Measurements from ENCODE around the gene MEIKIN. TPM values are rescaled to one million over a fixed set of nuclear protein-coding genes. Genes with fewer than 3 reads are reported as not detected.
A peak's percentile ranks its signal among the peaks of the same experiment; 100 is the strongest.

MEIKIN gene
- total and polyA plus RNA-seq, 2 of the 13 experiments (the other 11 are each of a cell fraction or from before 2014, with no cell fraction given): not detected

- TF ChIP-seq CERS6 (CRISPR knock-in tag; IDR thresholded peaks at IDR 0.05) (no peak), POLR2AphosphoS5 (IDR thresholded peaks at IDR 0.05; ENCODE audit: low read depth, low read length) (no peak), RXRA (CRISPR knock-in tag; IDR thresholded peaks at IDR 0.05) (peak; percentile 17; the same call in 1 of the 2 replicates), ZNF30 (CRISPR knock-in tag; IDR thresholded peaks at IDR 0.05) (no peak), ZNF280D (CRISPR knock-in tag; IDR thresholded peaks at IDR 0.05) (no peak), SUZ12 (IDR thresholded peaks at IDR 0.05; ENCODE audit: low read depth, low read length) (no peak), NFATC3 (CRISPR knock-in tag; IDR thresholded peaks at IDR 0.05) (no peak)
- TF ChIP-seq, protein P1, sequence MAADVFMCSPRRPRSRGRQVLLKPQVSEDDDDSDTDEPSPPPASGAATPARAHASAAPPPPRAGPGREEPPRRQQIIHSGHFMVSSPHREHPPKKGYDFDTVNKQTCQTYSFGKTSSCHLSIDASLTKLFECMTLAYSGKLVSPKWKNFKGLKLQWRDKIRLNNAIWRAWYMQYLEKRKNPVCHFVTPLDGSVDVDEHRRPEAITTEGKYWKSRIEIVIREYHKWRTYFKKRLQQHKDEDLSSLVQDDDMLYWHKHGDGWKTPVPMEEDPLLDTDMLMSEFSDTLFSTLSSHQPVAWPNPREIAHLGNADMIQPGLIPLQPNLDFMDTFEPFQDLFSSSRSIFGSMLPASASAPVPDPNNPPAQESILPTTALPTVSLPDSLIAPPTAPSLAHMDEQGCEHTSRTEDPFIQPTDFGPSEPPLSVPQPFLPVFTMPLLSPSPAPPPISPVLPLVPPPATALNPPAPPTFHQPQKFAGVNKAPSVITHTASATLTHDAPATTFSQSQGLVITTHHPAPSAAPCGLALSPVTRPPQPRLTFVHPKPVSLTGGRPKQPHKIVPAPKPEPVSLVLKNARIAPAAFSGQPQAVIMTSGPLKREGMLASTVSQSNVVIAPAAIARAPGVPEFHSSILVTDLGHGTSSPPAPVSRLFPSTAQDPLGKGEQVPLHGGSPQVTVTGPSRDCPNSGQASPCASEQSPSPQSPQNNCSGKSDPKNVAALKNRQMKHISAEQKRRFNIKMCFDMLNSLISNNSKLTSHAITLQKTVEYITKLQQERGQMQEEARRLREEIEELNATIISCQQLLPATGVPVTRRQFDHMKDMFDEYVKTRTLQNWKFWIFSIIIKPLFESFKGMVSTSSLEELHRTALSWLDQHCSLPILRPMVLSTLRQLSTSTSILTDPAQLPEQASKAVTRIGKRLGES (CRISPR knock-in tag; IDR thresholded peaks at IDR 0.05; ENCODE audit: borderline replicate concordance): no peak
- TF ChIP-seq, protein P2, sequence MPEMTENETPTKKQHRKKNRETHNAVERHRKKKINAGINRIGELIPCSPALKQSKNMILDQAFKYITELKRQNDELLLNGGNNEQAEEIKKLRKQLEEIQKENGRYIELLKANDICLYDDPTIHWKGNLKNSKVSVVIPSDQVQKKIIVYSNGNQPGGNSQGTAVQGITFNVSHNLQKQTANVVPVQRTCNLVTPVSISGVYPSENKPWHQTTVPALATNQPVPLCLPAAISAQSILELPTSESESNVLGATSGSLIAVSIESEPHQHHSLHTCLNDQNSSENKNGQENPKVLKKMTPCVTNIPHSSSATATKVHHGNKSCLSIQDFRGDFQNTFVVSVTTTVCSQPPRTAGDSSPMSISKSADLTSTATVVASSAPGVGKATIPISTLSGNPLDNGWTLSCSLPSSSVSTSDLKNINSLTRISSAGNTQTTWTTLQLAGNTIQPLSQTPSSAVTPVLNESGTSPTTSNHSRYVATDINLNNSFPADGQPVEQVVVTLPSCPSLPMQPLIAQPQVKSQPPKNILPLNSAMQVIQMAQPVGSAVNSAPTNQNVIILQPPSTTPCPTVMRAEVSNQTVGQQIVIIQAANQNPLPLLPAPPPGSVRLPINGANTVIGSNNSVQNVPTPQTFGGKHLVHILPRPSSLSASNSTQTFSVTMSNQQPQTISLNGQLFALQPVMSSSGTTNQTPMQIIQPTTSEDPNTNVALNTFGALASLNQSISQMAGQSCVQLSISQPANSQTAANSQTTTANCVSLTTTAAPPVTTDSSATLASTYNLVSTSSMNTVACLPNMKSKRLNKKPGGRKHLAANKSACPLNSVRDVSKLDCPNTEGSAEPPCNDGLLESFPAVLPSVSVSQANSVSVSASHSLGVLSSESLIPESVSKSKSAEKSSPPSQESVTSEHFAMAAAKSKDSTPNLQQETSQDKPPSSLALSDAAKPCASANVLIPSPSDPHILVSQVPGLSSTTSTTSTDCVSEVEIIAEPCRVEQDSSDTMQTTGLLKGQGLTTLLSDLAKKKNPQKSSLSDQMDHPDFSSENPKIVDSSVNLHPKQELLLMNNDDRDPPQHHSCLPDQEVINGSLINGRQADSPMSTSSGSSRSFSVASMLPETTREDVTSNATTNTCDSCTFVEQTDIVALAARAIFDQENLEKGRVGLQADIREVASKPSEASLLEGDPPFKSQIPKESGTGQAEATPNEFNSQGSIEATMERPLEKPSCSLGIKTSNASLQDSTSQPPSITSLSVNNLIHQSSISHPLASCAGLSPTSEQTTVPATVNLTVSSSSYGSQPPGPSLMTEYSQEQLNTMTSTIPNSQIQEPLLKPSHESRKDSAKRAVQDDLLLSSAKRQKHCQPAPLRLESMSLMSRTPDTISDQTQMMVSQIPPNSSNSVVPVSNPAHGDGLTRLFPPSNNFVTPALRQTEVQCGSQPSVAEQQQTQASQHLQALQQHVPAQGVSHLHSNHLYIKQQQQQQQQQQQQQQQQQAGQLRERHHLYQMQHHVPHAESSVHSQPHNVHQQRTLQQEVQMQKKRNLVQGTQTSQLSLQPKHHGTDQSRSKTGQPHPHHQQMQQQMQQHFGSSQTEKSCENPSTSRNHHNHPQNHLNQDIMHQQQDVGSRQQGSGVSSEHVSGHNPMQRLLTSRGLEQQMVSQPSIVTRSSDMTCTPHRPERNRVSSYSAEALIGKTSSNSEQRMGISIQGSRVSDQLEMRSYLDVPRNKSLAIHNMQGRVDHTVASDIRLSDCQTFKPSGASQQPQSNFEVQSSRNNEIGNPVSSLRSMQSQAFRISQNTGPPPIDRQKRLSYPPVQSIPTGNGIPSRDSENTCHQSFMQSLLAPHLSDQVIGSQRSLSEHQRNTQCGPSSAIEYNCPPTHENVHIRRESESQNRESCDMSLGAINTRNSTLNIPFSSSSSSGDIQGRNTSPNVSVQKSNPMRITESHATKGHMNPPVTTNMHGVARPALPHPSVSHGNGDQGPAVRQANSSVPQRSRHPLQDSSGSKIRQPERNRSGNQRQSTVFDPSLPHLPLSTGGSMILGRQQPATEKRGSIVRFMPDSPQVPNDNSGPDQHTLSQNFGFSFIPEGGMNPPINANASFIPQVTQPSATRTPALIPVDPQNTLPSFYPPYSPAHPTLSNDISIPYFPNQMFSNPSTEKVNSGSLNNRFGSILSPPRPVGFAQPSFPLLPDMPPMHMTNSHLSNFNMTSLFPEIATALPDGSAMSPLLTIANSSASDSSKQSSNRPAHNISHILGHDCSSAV (CRISPR knock-in tag; IDR thresholded peaks at IDR 0.05; ENCODE audit: borderline replicate concordance): no peak
- TF ChIP-seq, protein P3, sequence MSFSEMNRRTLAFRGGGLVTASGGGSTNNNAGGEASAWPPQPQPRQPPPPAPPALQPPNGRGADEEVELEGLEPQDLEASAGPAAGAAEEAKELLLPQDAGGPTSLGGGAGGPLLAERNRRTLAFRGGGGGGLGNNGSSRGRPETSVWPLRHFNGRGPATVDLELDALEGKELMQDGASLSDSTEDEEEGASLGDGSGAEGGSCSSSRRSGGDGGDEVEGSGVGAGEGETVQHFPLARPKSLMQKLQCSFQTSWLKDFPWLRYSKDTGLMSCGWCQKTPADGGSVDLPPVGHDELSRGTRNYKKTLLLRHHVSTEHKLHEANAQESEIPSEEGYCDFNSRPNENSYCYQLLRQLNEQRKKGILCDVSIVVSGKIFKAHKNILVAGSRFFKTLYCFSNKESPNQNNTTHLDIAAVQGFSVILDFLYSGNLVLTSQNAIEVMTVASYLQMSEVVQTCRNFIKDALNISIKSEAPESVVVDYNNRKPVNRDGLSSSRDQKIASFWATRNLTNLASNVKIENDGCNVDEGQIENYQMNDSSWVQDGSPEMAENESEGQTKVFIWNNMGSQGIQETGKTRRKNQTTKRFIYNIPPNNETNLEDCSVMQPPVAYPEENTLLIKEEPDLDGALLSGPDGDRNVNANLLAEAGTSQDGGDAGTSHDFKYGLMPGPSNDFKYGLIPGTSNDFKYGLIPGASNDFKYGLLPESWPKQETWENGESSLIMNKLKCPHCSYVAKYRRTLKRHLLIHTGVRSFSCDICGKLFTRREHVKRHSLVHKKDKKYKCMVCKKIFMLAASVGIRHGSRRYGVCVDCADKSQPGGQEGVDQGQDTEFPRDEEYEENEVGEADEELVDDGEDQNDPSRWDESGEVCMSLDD (CRISPR knock-in tag; IDR thresholded peaks at IDR 0.05; ENCODE audit: borderline replicate concordance): no peak
Observed at GRCh38 chr5:131994533-131995226, 49.2 kb upstream of the MEIKIN start (continued).
